Glomerular visceral epithelial cell (primary cell): Measurements from ENCODE around the gene LCE2D.

Experiments
- DNase-seq: peaks from one replicate; pipeline ENCODE4 v3.0.0-alpha.2; 2016; ENCODE audit errors: extremely low spot score

The LCE2D gene

GRCh38 chr1:152697701-152698600 is 34.8 kb downstream of the LCE2D start, which contains the start of gene LCE2A:
LCE2A (plus strand) TSS chr1:152698345; CDS start chr1:152698902, 557 bp downstream.
- DNase-seq, result no peak

GRCh38 chr1:152699746-152700145 is 36.6 kb downstream of the LCE2D start:
- no peak for DNase-seq

- DNase-seq, result no peak
These were observed 44.7 kb downstream of the LCE2D start, which contains the start of gene LCE4A for GRCh38 chr1:152707860-152708259. LCE4A (plus strand) TSS chr1:152708160; CDS start chr1:152709076, 916 bp downstream.
